ENCODE data around the gene DPYD.

The DPYD gene

GRCh38 chr1:97533358-97533757 lies 387.5 kb downstream of the DPYD start:
- Histone ChIP-seq H3K4me1 (ENCODE audit: insufficient read depth, low read length) (no peaks in the 10 kb centered on the region), H3K27ac (ENCODE audit: low read depth, low read length) (no peak overlapping the region), H3K36me3 (ENCODE audit: insufficient read depth, low read length) (no peaks in the 10 kb centered on the region), H3K27me3 (ENCODE audit: insufficient read depth, low read length) (no peaks in the 10 kb centered on the region), H3K4me3 (ENCODE audit: low read length) (no peak overlapping the region), H3K9me3 (ENCODE audit: insufficient read depth, low read depth, low read length) (no peaks in the 10 kb centered on the region), H3K9ac (ENCODE audit: low read depth, low read length) (no peak overlapping the region)
- WGBS, result 95% methylated on average over 2 of the region's 2 CpGs

- Histone ChIP-seq H3K4me1 (ENCODE audit: insufficient read depth, low read length) (no peaks in the 10 kb centered on the region), H3K9me3 (ENCODE audit: insufficient read depth, low read depth, low read length) (no peaks in the 10 kb centered on the region), H3K27me3 (ENCODE audit: insufficient read depth, low read length) (no peaks in the 10 kb centered on the region), H3K27ac (ENCODE audit: low read depth, low read length) (no peak overlapping the region), H3K36me3 (ENCODE audit: insufficient read depth, low read length) (no peaks in the 10 kb centered on the region), H3K9ac (ENCODE audit: low read depth, low read length) (no peak overlapping the region), H3K4me3 (ENCODE audit: low read length) (no peak overlapping the region)
- 90% methylated on average over 1 of the region's 1 CpG for WGBS
These were observed 391.2 kb downstream of the DPYD start for GRCh38 chr1:97529600-97529999.

- Histone ChIP-seq H3K9ac (ENCODE audit: low read depth, low read length) (no peak overlapping the region), H3K27me3 (ENCODE audit: insufficient read depth, low read length) (no peaks in the 10 kb centered on the region), H3K27ac (ENCODE audit: low read depth, low read length) (no peak overlapping the region), H3K9me3 (ENCODE audit: insufficient read depth, low read depth, low read length) (no peaks in the 10 kb centered on the region), H3K4me3 (ENCODE audit: low read length) (no peak overlapping the region), H3K36me3 (ENCODE audit: insufficient read depth, low read length) (no peaks in the 10 kb centered on the region), H3K4me1 (ENCODE audit: insufficient read depth, low read length) (no peaks in the 10 kb centered on the region)
- 96% methylated on average over 4 of the region's 4 CpGs for WGBS
These were observed 396.6 kb downstream of the DPYD start for GRCh38 chr1:97524211-97524610.

GRCh38 chr1:97516588-97516987 lies 404.2 kb downstream of the DPYD start:
- Histone ChIP-seq H3K4me3 (ENCODE audit: low read length) (no peak overlapping the region), H3K36me3 (ENCODE audit: insufficient read depth, low read length) (no peaks in the 10 kb centered on the region), H3K9ac (ENCODE audit: low read depth, low read length) (no peak overlapping the region), H3K27me3 (ENCODE audit: insufficient read depth, low read length) (no peaks in the 10 kb centered on the region), H3K27ac (ENCODE audit: low read depth, low read length) (no peak overlapping the region), H3K9me3 (ENCODE audit: insufficient read depth, low read depth, low read length) (no peaks in the 10 kb centered on the region), H3K4me1 (ENCODE audit: insufficient read depth, low read length) (no peaks in the 10 kb centered on the region)
- WGBS, result 95% methylated on average over 2 of the region's 2 CpGs

GRCh38 chr1:97508653-97509218 lies 412.1 kb downstream of the DPYD start:
- 95% methylated on average over 7 of the region's 7 CpGs for WGBS
- Histone ChIP-seq H3K36me3 (ENCODE audit: insufficient read depth, low read length) (no peaks in the 10 kb centered on the region), H3K27ac (ENCODE audit: low read depth, low read length) (no peak overlapping the region), H3K4me1 (ENCODE audit: insufficient read depth, low read length) (peaks cover 12% of the 10 kb centered on the region; the same call in 1 of the 2 replicates), H3K4me3 (ENCODE audit: low read length) (no peak overlapping the region), H3K9me3 (ENCODE audit: insufficient read depth, low read depth, low read length) (no peaks in the 10 kb centered on the region), H3K27me3 (ENCODE audit: insufficient read depth, low read length) (no peaks in the 10 kb centered on the region), H3K9ac (ENCODE audit: low read depth, low read length) (no peak overlapping the region)

GRCh38 chr1:97507863-97508262 lies 413.0 kb downstream of the DPYD start:
- H3K9ac ChIP-seq (ENCODE audit: low read depth, low read length), result no peak overlapping the region
- 100% methylated on average over 1 of the region's 1 CpG for WGBS
- peaks cover 12% of the 10 kb centered on the region; the same call in 1 of the 2 replicates for H3K4me1 ChIP-seq (ENCODE audit: insufficient read depth, low read length)
- no peak overlapping the region for H3K4me3 ChIP-seq (ENCODE audit: low read length)
- no peaks in the 10 kb centered on the region for H3K9me3 ChIP-seq (ENCODE audit: insufficient read depth, low read depth, low read length)
- H3K36me3 ChIP-seq (ENCODE audit: insufficient read depth, low read length), result no peaks in the 10 kb centered on the region
- H3K27me3 ChIP-seq (ENCODE audit: insufficient read depth, low read length), result no peaks in the 10 kb centered on the region
- H3K27ac ChIP-seq (ENCODE audit: low read depth, low read length), result no peak overlapping the region

- H3K9me3 ChIP-seq (ENCODE audit: insufficient read depth, low read depth, low read length), result no peaks in the 10 kb centered on the region
- H3K27me3 ChIP-seq (ENCODE audit: insufficient read depth, low read length), result no peaks in the 10 kb centered on the region
- no peak overlapping the region for H3K27ac ChIP-seq (ENCODE audit: low read depth, low read length)
- peaks cover 12% of the 10 kb centered on the region; the same call in 1 of the 2 replicates for H3K4me1 ChIP-seq (ENCODE audit: insufficient read depth, low read length)
- no CpG with 5 or more reads among the region's 1 CpG for whole genome bisulfite sequencing
- H3K4me3 ChIP-seq (ENCODE audit: low read length), result no peak overlapping the region
- no peaks in the 10 kb centered on the region for H3K36me3 ChIP-seq (ENCODE audit: insufficient read depth, low read length)
- H3K9ac ChIP-seq (ENCODE audit: low read depth, low read length), result no peak overlapping the region
These were observed 414.5 kb downstream of the DPYD start for GRCh38 chr1:97506368-97506767.

GRCh38 chr1:97505816-97506215 lies 415.0 kb downstream of the DPYD start:
- Histone ChIP-seq H3K9ac (ENCODE audit: low read depth, low read length) (no peak overlapping the region), H3K9me3 (ENCODE audit: insufficient read depth, low read depth, low read length) (no peaks in the 10 kb centered on the region), H3K4me1 (ENCODE audit: insufficient read depth, low read length) (peaks cover 12% of the 10 kb centered on the region; the same call in 1 of the 2 replicates), H3K27ac (ENCODE audit: low read depth, low read length) (no peak overlapping the region), H3K27me3 (ENCODE audit: insufficient read depth, low read length) (no peaks in the 10 kb centered on the region), H3K36me3 (ENCODE audit: insufficient read depth, low read length) (no peaks in the 10 kb centered on the region), H3K4me3 (ENCODE audit: low read length) (no peak overlapping the region)
- 93% methylated on average over 1 of the region's 1 CpG for WGBS

GRCh38 chr1:97505289-97505688 lies 415.5 kb downstream of the DPYD start:
- Histone ChIP-seq H3K36me3 (ENCODE audit: insufficient read depth, low read length) (no peaks in the 10 kb centered on the region), H3K9me3 (ENCODE audit: insufficient read depth, low read depth, low read length) (no peaks in the 10 kb centered on the region), H3K27me3 (ENCODE audit: insufficient read depth, low read length) (no peaks in the 10 kb centered on the region), H3K9ac (ENCODE audit: low read depth, low read length) (no peak overlapping the region), H3K4me3 (ENCODE audit: low read length) (no peak overlapping the region), H3K4me1 (ENCODE audit: insufficient read depth, low read length) (peaks cover 12% of the 10 kb centered on the region; the same call in 1 of the 2 replicates), H3K27ac (ENCODE audit: low read depth, low read length) (no peak overlapping the region)
- 99% methylated on average over 3 of the region's 3 CpGs for WGBS

- Histone ChIP-seq H3K4me1 (ENCODE audit: insufficient read depth, low read length) (peaks cover 12% of the 10 kb centered on the region; the same call in 1 of the 2 replicates), H3K27ac (ENCODE audit: low read depth, low read length) (no peak overlapping the region), H3K36me3 (ENCODE audit: insufficient read depth, low read length) (no peaks in the 10 kb centered on the region), H3K9ac (ENCODE audit: low read depth, low read length) (no peak overlapping the region), H3K4me3 (ENCODE audit: low read length) (no peak overlapping the region), H3K9me3 (ENCODE audit: insufficient read depth, low read depth, low read length) (no peaks in the 10 kb centered on the region), H3K27me3 (ENCODE audit: insufficient read depth, low read length) (no peaks in the 10 kb centered on the region)
- WGBS, result 88% methylated on average over 4 of the region's 4 CpGs
These were observed 418.5 kb downstream of the DPYD start for GRCh38 chr1:97502360-97502759.

GRCh38 chr1:97501628-97502027 lies 419.2 kb downstream of the DPYD start:
- H3K9me3 ChIP-seq (ENCODE audit: insufficient read depth, low read depth, low read length), result no peaks in the 10 kb centered on the region
- no peaks in the 10 kb centered on the region for H3K27me3 ChIP-seq (ENCODE audit: insufficient read depth, low read length)
- H3K4me3 ChIP-seq (ENCODE audit: low read length), result no peak overlapping the region
- no peak overlapping the region for H3K27ac ChIP-seq (ENCODE audit: low read depth, low read length)
- no CpG with 5 or more reads among the region's 3 CpGs for WGBS
- no peak overlapping the region for H3K9ac ChIP-seq (ENCODE audit: low read depth, low read length)
- H3K36me3 ChIP-seq (ENCODE audit: insufficient read depth, low read length), result no peaks in the 10 kb centered on the region
- H3K4me1 ChIP-seq (ENCODE audit: insufficient read depth, low read length), result peaks cover 12% of the 10 kb centered on the region; the same call in 1 of the 2 replicates

GRCh38 chr1:97500760-97501159 lies 420.1 kb downstream of the DPYD start:
- WGBS, result 94% methylated on average over 4 of the region's 5 CpGs
- H3K27me3 ChIP-seq (ENCODE audit: insufficient read depth, low read length), result no peaks in the 10 kb centered on the region
- H3K36me3 ChIP-seq (ENCODE audit: insufficient read depth, low read length), result no peaks in the 10 kb centered on the region
- no peak overlapping the region for H3K4me3 ChIP-seq (ENCODE audit: low read length)
- H3K27ac ChIP-seq (ENCODE audit: low read depth, low read length), result no peak overlapping the region
- H3K4me1 ChIP-seq (ENCODE audit: insufficient read depth, low read length), result peaks cover 12% of the 10 kb centered on the region; the same call in 1 of the 2 replicates
- no peaks in the 10 kb centered on the region for H3K9me3 ChIP-seq (ENCODE audit: insufficient read depth, low read depth, low read length)
- H3K9ac ChIP-seq (ENCODE audit: low read depth, low read length), result no peak overlapping the region
